SJCRH30 (cell line): ENCODE measurements around the gene CAB39. TPM values are rescaled to one million over a fixed set of nuclear protein-coding genes. Genes with fewer than 3 reads are reported as not detected.

ENCODE experiments used
- DNase-seq, 2 experiments: peaks; one replicate each; pipeline ENCODE4 v3.0.0-alpha.2; 2015 to 2020
- H3K27ac ChIP-seq: fragments of 250-450 bp; sonication (Bioruptor Pico); 2 replicates; pipeline ENCODE4 v1.5.1; 2020; ENCODE audit warnings: mild to moderate bottlenecking, moderate library complexity
- H3K27me3 ChIP-seq: fragments of 250-450 bp; sonication (Bioruptor Pico); 2 replicates; pipeline ENCODE4 v1.5.1; 2020; ENCODE audit warnings: mild to moderate bottlenecking, moderate library complexity
- H3K36me3 ChIP-seq: fragments of 250-450 bp; sonication (Bioruptor Pico); 2 replicates; pipeline ENCODE4 v1.5.1; 2020; ENCODE audit warnings: mild to moderate bottlenecking, moderate library complexity
- H3K4me1 ChIP-seq: fragments of 250-450 bp; sonication (Bioruptor Pico); 2 replicates; pipeline ENCODE4 v1.5.1; 2020; ENCODE audit warnings: mild to moderate bottlenecking, moderate library complexity
- H3K4me3 ChIP-seq: fragments of 250-450 bp; sonication (Bioruptor Pico); 2 replicates; pipeline ENCODE4 v1.5.1; 2020; ENCODE audit warnings: mild to moderate bottlenecking, moderate library complexity
- H3K9me3 ChIP-seq: fragments of 250-450 bp; sonication (Bioruptor Pico); replicated peaks from 2 replicates; pipeline ENCODE4 v1.5.1; 2020; ENCODE audit warnings: mild to moderate bottlenecking, moderate library complexity
- total RNA-seq: library from RNA; depleted of rRNA; stranded (reverse); fragments of >200 nt; shearing (Covaris generic); gene quantifications from 2 replicates; pipeline ENCODE4 v1.2.3, GENCODE V29; 2014

Gene CAB39
- total RNA-seq, 1 experiment from 2014 or later: 53.5 TPM

GRCh38 chr2:230829959-230830358 lies 117.3 kb downstream of the CAB39 start:
- H3K27me3 ChIP-seq: peaks cover 11% of the 10 kb centered on the region; the same call in 1 of the 2 replicates
- DNase-seq: no peak

DNA sequence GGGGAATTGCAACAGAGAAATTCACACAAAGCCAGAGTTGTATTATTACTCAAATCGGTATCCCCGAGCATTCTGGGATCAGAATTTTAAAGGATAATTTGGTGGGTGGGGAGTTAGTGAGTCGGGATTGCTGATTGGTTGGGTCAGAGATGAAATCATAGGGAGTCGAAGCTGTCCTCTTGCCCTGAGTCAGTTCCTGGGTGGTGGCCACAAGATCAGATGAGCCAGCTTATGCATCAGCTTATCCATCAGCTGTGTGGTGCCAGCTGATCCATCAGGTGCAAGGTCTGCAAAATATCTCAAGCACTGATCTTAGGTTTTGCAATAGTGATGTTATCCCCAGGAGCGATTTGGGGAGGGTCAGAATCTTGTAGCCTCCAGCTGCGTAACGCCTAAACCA lies 117.8 kb downstream of the CAB39 start:
- Histone ChIP-seq H3K9me3 (no peaks in the 10 kb centered on the region), H3K27ac (no peak overlapping the region), H3K4me3 (no peak overlapping the region), H3K36me3 (no peaks in the 10 kb centered on the region), H3K4me1 (no peaks in the 10 kb centered on the region), H3K27me3 (0 out of 2 replicates have a peak, but pooled peaks cover 7% of the 10 kb centered on the region)
- no peak for DNase-seq

More at GRCh38 chr2:230829959-230830358, 117.3 kb downstream of the CAB39 start:
- Histone ChIP-seq H3K36me3 (no peaks in the 10 kb centered on the region), H3K9me3 (no peaks in the 10 kb centered on the region), H3K4me1 (no peaks in the 10 kb centered on the region), H3K27ac (no peak overlapping the region), H3K4me3 (no peak overlapping the region)

DNA sequence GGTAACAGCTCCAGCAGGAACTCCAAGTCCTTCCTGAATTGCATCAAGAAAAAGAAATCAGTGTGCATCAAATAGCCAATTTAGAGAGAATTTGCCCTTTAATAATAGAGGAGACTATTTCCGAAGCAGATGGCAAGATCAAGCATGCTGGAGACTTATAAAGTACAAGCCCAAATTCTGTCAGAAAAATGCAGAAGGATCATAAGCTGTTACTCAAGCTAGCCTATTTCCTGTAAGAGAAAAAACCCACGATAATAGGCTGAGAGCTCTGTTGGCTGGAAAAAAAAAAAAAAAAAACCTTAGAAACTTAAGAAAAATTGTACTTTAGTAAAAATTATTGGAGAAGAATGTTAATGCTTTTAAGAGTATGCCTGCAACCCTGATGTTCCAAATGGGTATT lies 127.7 kb downstream of the CAB39 start:
- no peaks in the 10 kb centered on the region for H3K27me3 ChIP-seq
- no peaks in the 10 kb centered on the region for H3K4me1 ChIP-seq
- H3K4me3 ChIP-seq: no peak overlapping the region
- no peaks in the 10 kb centered on the region for H3K9me3 ChIP-seq
- no peak for DNase-seq
- no peak overlapping the region for H3K27ac ChIP-seq
- H3K36me3 ChIP-seq: no peaks in the 10 kb centered on the region

GRCh38 chr2:230842473-230842872 lies 129.8 kb downstream of the CAB39 start:
- no peak overlapping the region for H3K4me3 ChIP-seq
- no peaks in the 10 kb centered on the region for H3K27me3 ChIP-seq
- DNase-seq: no peak
- H3K27ac ChIP-seq: no peak overlapping the region
- H3K9me3 ChIP-seq: no peaks in the 10 kb centered on the region
- H3K36me3 ChIP-seq: no peaks in the 10 kb centered on the region
- no peaks in the 10 kb centered on the region for H3K4me1 ChIP-seq

DNA sequence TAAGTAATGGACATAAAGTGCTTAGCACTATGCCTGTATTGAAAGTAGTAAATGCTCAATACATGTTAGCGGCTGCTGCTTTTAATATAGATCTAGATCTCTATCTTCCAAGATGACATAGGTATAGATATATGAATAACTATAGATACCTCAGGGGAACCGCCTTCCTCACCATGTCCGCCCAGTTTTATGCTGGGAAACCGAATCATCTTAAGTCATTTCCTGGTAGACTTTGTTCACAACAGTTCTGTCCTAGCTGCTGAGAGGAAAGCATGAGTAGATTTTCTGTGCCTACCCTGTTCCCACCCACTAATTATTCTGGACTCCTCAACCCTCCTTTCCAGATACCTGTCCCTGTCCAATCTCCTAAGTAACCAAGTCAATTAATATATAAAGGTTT lies 130.5 kb downstream of the CAB39 start:
- Histone ChIP-seq H3K4me1 (no peaks in the 10 kb centered on the region), H3K4me3 (no peak overlapping the region), H3K27me3 (no peaks in the 10 kb centered on the region), H3K27ac (no peak overlapping the region), H3K36me3 (no peaks in the 10 kb centered on the region), H3K9me3 (no peaks in the 10 kb centered on the region)
- no peak for DNase-seq

DNA sequence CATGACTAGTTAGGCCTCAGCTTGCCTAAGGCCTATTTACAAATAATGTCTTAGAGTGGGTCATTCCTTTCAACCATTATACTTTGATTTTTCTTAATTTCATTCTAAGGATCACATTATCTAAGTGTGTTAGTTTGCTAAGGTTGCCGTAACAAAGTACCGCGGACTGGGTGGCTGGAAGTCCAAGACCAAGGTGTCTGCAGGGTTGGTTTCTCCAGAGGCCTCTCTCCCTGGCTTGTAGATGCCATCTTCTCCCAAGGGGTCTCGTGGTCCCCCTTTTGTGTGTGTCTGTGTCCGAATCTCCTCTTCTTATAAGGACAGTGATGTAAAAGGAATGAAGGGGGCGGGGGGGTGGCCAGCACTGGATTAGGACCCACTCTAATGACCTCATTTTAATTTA lies 133.7 kb downstream of the CAB39 start:
- Histone ChIP-seq H3K4me1 (no peaks in the 10 kb centered on the region), H3K27me3 (no peaks in the 10 kb centered on the region), H3K9me3 (no peaks in the 10 kb centered on the region), H3K36me3 (no peaks in the 10 kb centered on the region), H3K27ac (no peak overlapping the region), H3K4me3 (no peak overlapping the region)
- no peak for DNase-seq

DNA sequence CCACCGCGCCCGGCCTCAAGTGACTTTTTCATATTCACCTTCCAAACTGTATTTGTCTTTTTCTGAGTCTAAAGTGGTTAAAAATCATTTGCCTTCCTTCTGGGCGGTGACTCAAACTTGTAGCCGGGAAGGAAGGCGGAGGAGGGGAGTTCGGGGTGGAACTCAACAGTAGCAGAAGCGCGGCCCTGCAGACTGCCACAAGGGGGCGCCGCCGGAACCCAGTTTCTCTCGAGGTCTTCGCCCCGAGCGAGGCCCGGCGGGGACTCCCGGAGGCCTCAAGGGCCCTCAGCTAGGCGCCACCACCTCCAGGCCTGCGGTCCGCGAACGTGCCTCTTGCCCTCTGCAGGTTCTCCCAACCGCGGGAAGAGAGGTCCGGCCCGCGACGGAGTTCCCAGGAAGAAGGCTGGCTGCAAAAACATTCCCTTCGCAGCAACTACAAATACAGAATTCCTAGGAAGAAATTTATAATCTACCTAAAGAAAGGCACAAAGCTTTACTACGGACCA lies 135.3 kb downstream of the CAB39 start:
- Histone ChIP-seq H3K27ac (no peak overlapping the region), H3K27me3 (no peaks in the 10 kb centered on the region), H3K36me3 (no peaks in the 10 kb centered on the region), H3K9me3 (0 out of 2 replicates have a peak, but pooled peaks cover 4% of the 10 kb centered on the region), H3K4me3 (no peak overlapping the region), H3K4me1 (no peaks in the 10 kb centered on the region)
- peak; percentile 77 to 85 for DNase-seq

GRCh38 chr2:230849633-230850357 lies 137.2 kb downstream of the CAB39 start:
- no peaks in the 10 kb centered on the region for H3K27me3 ChIP-seq
- no peak for DNase-seq

DNA sequence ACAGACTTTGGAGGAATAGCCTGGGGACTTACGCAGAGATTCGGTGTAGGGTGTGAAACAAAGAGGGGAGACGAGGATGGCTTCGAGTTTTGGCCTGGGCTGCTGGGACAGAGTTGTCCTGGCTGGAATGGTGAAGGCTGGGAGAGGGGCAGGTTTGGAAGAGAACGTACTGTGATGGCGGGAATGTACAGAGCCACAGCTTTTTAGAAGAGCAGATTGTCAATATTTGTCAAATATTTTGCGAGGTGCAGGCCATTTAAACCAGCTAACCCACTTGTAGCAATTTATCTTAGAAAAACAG lies 137.7 kb downstream of the CAB39 start:
- Histone ChIP-seq H3K36me3 (no peaks in the 10 kb centered on the region), H3K4me3 (no peak overlapping the region), H3K27ac (no peak overlapping the region), H3K9me3 (0 out of 2 replicates have a peak, but pooled peaks cover 4% of the 10 kb centered on the region), H3K27me3 (no peaks in the 10 kb centered on the region), H3K4me1 (no peaks in the 10 kb centered on the region)
- DNase-seq: no peak

More at GRCh38 chr2:230849633-230850357, 137.2 kb downstream of the CAB39 start:
- Histone ChIP-seq H3K36me3 (no peaks in the 10 kb centered on the region), H3K9me3 (0 out of 2 replicates have a peak, but pooled peaks cover 4% of the 10 kb centered on the region), H3K27ac (no peak overlapping the region), H3K4me1 (no peaks in the 10 kb centered on the region), H3K4me3 (no peak overlapping the region)

GRCh38 chr2:230852113-230852512 lies 139.5 kb downstream of the CAB39 start:
- Histone ChIP-seq H3K27ac (no peak overlapping the region), H3K9me3 (0 out of 2 replicates have a peak, but pooled peaks cover 4% of the 10 kb centered on the region)

DNA sequence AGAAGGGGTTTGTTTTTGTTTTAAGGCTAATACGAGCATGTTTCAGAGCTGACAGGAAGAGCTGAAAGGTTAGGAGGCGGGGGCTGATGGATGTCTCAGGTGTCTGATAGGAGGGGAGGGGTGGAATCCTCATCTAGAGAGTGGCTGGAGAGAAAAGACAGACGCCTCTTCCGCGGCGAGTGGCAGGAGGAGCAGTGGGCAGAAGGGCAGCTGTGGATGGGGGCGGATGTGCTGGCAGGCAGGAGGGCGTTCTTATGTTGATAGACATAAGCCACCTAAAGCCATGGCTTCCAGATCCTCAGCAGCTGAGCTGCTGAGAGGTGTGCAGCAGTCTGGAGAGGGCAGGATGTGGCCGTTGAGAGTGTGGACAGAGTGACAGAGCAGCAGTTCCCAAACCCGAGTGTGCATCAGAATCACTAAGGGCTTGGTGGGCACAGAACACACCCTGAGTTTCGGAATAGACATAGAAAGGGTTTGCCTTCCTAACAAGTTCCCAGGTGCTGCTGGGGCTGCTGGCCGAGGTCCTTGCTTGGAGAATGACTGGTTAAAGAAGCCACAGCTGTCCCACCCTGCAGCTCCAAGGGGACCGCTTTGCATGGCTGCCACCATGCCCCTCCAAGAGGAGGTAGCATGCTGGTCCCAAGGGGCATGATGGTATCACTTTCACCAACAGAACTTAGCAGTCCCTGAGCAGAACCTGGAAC lies 149.1 kb downstream of the CAB39 start:
- no peak for DNase-seq
- no peak overlapping the region for H3K27ac ChIP-seq
- H3K36me3 ChIP-seq: no peaks in the 10 kb centered on the region
- peaks cover 5% of the 10 kb centered on the region; the same call in 1 of the 2 replicates for H3K27me3 ChIP-seq
- H3K4me1 ChIP-seq: no peaks in the 10 kb centered on the region
- 0 out of 2 replicates have a peak, but pooled peaks cover 2% of the 10 kb centered on the region for H3K9me3 ChIP-seq
- H3K4me3 ChIP-seq: no peak overlapping the region

More at GRCh38 chr2:230852113-230852512, 139.5 kb downstream of the CAB39 start:
- H3K36me3 ChIP-seq: no peaks in the 10 kb centered on the region
- H3K4me3 ChIP-seq: no peak overlapping the region
- H3K4me1 ChIP-seq: no peaks in the 10 kb centered on the region
- no peak for DNase-seq
- no peaks in the 10 kb centered on the region for H3K27me3 ChIP-seq

GRCh38 chr2:230862292-230862691 lies 149.7 kb downstream of the CAB39 start:
- Histone ChIP-seq H3K36me3 (no peaks in the 10 kb centered on the region), H3K27ac (no peak overlapping the region), H3K4me3 (no peak overlapping the region), H3K9me3 (0 out of 2 replicates have a peak, but pooled peaks cover 2% of the 10 kb centered on the region), H3K4me1 (peaks cover 3% of the 10 kb centered on the region; the same call in 1 of the 2 replicates), H3K27me3 (peaks cover 11% of the 10 kb centered on the region; the same call in 1 of the 2 replicates)
- no peak for DNase-seq

DNA sequence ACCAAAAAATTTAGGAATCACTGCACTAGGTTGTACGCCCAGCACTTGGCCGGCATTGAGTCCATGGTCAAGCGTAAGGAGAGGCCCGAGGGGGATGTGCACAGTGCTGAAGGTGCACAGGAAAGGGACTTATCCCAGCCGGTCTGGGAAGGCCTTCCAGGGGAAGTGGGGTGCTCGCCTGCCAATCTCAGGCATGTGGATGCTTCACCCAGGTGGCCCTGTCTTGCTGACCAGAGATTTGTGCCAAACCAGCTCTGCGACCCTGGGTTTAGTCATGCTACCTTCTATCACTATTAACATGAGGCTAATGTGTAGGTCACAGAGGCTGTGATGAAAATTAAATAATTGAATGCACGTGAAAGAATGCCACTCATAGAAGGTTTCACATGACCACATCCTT lies 150.4 kb downstream of the CAB39 start:
- H3K4me1 ChIP-seq: peaks cover 7% of the 10 kb centered on the region
- H3K27ac ChIP-seq: no peak overlapping the region
- no peak for DNase-seq
- H3K9me3 ChIP-seq: 0 out of 2 replicates have a peak, but pooled peaks cover 2% of the 10 kb centered on the region
- H3K4me3 ChIP-seq: no peak overlapping the region
- peaks cover 16% of the 10 kb centered on the region; the same call in 1 of the 2 replicates for H3K27me3 ChIP-seq
- H3K36me3 ChIP-seq: no peaks in the 10 kb centered on the region

- Histone ChIP-seq H3K36me3 (no peaks in the 10 kb centered on the region), H3K27ac (no peak overlapping the region), H3K4me3 (no peak overlapping the region), H3K9me3 (0 out of 2 replicates have a peak, but pooled peaks cover 2% of the 10 kb centered on the region), H3K4me1 (peaks cover 13% of the 10 kb centered on the region), H3K27me3 (peaks cover 22% of the 10 kb centered on the region)
- DNase-seq: no peak
These were observed 150.9 kb downstream of the CAB39 start for GRCh38 chr2:230863442-230864121.
